Transverse colon (tissue), 4 donors: ENCODE data around the gene SLC16A13. TPM values are rescaled to one million over a fixed set of nuclear protein-coding genes. Genes with fewer than 3 reads are reported as not detected.

ENCODE experiments used
- DNase-seq: peaks from one replicate; pipeline ENCODE4 v3.0.0-alpha.2; 2019
- H3K27ac ChIP-seq, 4 donors: fragments of 200-600 bp; sonication (generic); 2 replicates each; pipeline ENCODE4 v1.5.1; 2016 to 2018; ENCODE audit warnings: inconsistent platforms in 4 of 4
- H3K27me3 ChIP-seq: fragments of 200-600 bp; sonication (generic); 2 replicates; pipeline ENCODE4 v1.5.1; 2017; ENCODE audit warnings: inconsistent platforms
- H3K36me3 ChIP-seq, 4 donors: fragments of 200-600 bp; sonication (generic); 2 replicates each; pipeline ENCODE4 v1.5.1; 2017 to 2019; ENCODE audit warnings: inconsistent platforms in 4 of 4
- H3K4me1 ChIP-seq, 4 donors: fragments of 200-600 bp; sonication (generic); 2 replicates each; pipeline ENCODE4 v1.5.1; 2017 to 2020; ENCODE audit warnings: inconsistent platforms in 4 of 4
- H3K4me3 ChIP-seq, 4 donors: fragments of 200-600 bp; sonication (generic); 1 replicate in 1 of 4; 2 replicates in 3 of 4; pipeline versions ENCODE4 v1.5.1 to v1.6.1; 2017 to 2019; ENCODE audit warnings: inconsistent platforms in 4 of 4
- H3K9me3 ChIP-seq, 2 donors: fragments of 200-600 bp; sonication (generic); 2 replicates each; pipeline ENCODE4 v1.5.1; 2017 to 2019; ENCODE audit warnings: inconsistent platforms in 2 of 2
- EP300 ChIP-seq: sonication (generic); formaldehyde crosslinking; IDR thresholded peaks from one replicate; pipeline ENCODE4 v1.6.1; 2017; ENCODE audit warnings: antibody characterized with exemption, low read depth
- POLR2A ChIP-seq: fragments of 450-650 bp; IDR thresholded peaks from one replicate; pipeline ENCODE4 v1.6.1; 2016; ENCODE audit warnings: antibody characterized with exemption, mild to moderate bottlenecking, moderate library complexity
- POLR2AphosphoS5 ChIP-seq, 3 donors: sonication (generic); formaldehyde crosslinking; IDR thresholded peaks; one replicate each; pipeline ENCODE4 v1.6.1; 2016; ENCODE audit warnings: antibody characterized with exemption in 3 of 3
- WGBS, 2 donors: methylation state at CpG; one replicate each; pipeline ENCODE4 v1.1.5; 2018; ENCODE audit warnings: low coverage in 1 of 2; 5-methylcytosine and 5-hydroxymethylcytosine counted together
- in situ Hi-C, 4 donors: fragments of 200-750 bp; cut with MboI; loops; one replicate each; pipeline versions ENCODE4 v1.15.0 to v1.15.1; 2017; ENCODE audit warnings: low sequenced_read_pairs in 3 of 4, low pct_ligation_motif_present in 1 of 4, low pct_unique_long_range_greater_than_20kb in 1 of 4
- intact Hi-C: fragments of 100-400 bp; cut with DNase I; formaldehyde crosslinking; loops from one replicate; pipeline ENCODE4 v1.15.1; 2023; ENCODE audit warnings: low total_unique reads
- total RNA-seq, 4 donors: library from RNA; depleted of rRNA; stranded (reverse); fragments of >200 nt; gene quantifications; one replicate each; pipeline ENCODE4 v1.1.0, GENCODE V29; 2016
- TF ChIP-seq, protein P1 (sequence below), 5 experiments: fragments of 200-600 bp in 3 of 5; fragments of 450-650 bp in 2 of 5; sonication (generic) in 3 of 5; IDR thresholded peaks; 1 replicate in 2 of 5; 2 replicates in 3 of 5; pipeline ENCODE4 v1.5.1; 2016 to 2017; ENCODE audit warnings: antibody characterized with exemption in 5 of 5, inconsistent platforms in 3 of 5, mild to moderate bottlenecking in 2 of 5, moderate library complexity in 1 of 5

SLC16A13 gene
- total RNA-seq, 4 donors from 2014 or later, result 2.4 to 8.6 (median 3.5) TPM; not detected in 1

DNA sequence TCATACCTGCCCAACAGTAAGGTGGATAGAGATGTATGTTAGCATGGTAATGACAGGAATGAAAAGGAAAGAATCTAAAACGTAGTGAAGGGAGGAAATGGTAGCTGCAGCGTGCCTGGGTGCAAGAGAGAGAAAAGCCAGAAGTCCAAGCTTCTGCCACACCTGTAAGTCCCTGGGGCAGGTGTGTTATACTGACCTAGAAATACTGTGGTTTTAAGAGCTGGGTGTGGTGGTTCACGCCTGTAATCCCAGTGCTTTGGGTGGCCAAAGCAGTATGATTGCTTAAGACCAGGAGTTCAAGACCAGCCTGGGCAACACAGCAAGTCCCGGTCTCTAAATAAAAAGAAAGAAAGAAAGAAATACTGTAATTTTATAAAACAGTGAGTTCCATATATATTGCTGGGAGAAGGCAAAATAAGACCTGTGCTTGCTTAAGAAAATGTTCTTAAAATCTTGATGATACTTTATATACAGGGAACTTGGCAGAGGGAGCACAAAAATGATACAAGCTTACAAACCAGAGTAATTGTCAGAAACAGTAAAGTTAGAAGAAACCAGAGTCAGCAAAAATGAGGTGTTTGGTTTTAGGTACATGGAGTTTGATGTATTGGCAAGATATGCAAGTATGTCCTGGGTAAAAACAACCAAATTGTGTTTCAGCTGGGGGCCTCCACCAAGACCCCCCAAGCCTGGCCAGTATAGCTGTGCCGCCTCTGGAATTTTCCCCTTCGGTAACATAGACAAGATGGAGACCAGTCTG lies 33.3 kb upstream of the SLC16A13 start:
- H3K9me3 ChIP-seq, result no peaks in the 10 kb centered on the region
- H3K36me3 ChIP-seq, result peaks cover 0 to 31% (median 9%) of the 10 kb centered on the region in 4 donors
- no peak for TF ChIP-seq EP300
- TF ChIP-seq, protein P1, sequence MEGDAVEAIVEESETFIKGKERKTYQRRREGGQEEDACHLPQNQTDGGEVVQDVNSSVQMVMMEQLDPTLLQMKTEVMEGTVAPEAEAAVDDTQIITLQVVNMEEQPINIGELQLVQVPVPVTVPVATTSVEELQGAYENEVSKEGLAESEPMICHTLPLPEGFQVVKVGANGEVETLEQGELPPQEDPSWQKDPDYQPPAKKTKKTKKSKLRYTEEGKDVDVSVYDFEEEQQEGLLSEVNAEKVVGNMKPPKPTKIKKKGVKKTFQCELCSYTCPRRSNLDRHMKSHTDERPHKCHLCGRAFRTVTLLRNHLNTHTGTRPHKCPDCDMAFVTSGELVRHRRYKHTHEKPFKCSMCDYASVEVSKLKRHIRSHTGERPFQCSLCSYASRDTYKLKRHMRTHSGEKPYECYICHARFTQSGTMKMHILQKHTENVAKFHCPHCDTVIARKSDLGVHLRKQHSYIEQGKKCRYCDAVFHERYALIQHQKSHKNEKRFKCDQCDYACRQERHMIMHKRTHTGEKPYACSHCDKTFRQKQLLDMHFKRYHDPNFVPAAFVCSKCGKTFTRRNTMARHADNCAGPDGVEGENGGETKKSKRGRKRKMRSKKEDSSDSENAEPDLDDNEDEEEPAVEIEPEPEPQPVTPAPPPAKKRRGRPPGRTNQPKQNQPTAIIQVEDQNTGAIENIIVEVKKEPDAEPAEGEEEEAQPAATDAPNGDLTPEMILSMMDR (IDR thresholded peaks at IDR 0.05), result no peak
- TF ChIP-seq POLR2A, result no peak
- TF ChIP-seq POLR2AphosphoS5 (IDR thresholded peaks at IDR 0.05), result no peak
- H3K27me3 ChIP-seq, result no peaks in the 10 kb centered on the region
- 78 to 83% methylated on average over 4 to 6 of the region's 6 CpGs for WGBS, 2 donors
- intact Hi-C loops, result loop anchor here (10.0 kb wide), 1 partner anchor 158 kb away; no protein-coding TSS in a partner anchor
- H3K27ac ChIP-seq, result no peak overlapping the region
- in situ Hi-C loops, result loop anchor here in 3 of 4 donors (5.0 to 25.0 kb wide), 4 partner anchors 90 to 365 kb away; partner anchors contain the start of genes C17orf100 (in 1 of the 3), KIAA0753 (in 1 of the 3), MED31 (in 1 of the 3) and TXNDC17 (in 1 of the 3)
- no peaks in the 10 kb centered on the region for H3K4me1 ChIP-seq
- no peak overlapping the region for H3K4me3 ChIP-seq
- DNase-seq, result no peak

DNA sequence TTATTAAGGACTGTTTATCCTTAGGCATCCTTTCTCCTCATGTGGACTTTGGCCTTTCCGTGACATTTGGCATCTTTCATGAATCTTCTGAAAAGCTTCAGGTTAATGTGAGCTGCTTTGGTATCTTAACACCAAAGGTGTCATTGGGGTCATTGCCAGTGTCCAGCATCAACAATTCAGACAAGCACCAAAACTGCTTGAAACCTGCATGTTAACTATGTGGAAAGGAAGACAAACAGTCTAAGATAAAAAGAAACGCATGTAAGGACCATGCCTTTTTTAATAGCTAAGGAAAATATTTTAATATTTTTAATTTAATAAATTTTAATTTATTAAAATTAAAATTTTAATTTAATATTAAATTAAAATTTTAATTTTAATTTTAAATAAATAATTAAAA lies 32.1 kb upstream of the SLC16A13 start:
- Histone ChIP-seq H3K27ac (no peak overlapping the region), H3K27me3 (no peaks in the 10 kb centered on the region), H3K36me3 (peaks cover 0 to 31% (median 9%) of the 10 kb centered on the region in 4 donors), H3K4me1 (peaks cover 0 to 1% (median 0%) of the 10 kb centered on the region in 4 donors), H3K4me3 (no peak overlapping the region), H3K9me3 (no peaks in the 10 kb centered on the region)
- TF ChIP-seq POLR2A, result no peak
- no peak for TF ChIP-seq EP300
- TF ChIP-seq, protein P1 (IDR thresholded peaks at IDR 0.05), result no peak
- no peak for TF ChIP-seq POLR2AphosphoS5 (IDR thresholded peaks at IDR 0.05)
- WGBS, 2 donors, result 92 to 95% methylated on average over 2 of the region's 2 CpGs
- DNase-seq, result no peak
- in situ Hi-C loops (loop anchor here in 3 of 4 donors (5.0 to 25.0 kb wide), 4 partner anchors 91 to 366 kb away; partner anchors contain the start of genes C17orf100 (in 1 of the 3), KIAA0753 (in 1 of the 3), MED31 (in 1 of the 3) and TXNDC17 (in 1 of the 3)), intact Hi-C loops (loop anchor here (10.0 kb wide), 1 partner anchor 159 kb away; no protein-coding TSS in a partner anchor)

DNA sequence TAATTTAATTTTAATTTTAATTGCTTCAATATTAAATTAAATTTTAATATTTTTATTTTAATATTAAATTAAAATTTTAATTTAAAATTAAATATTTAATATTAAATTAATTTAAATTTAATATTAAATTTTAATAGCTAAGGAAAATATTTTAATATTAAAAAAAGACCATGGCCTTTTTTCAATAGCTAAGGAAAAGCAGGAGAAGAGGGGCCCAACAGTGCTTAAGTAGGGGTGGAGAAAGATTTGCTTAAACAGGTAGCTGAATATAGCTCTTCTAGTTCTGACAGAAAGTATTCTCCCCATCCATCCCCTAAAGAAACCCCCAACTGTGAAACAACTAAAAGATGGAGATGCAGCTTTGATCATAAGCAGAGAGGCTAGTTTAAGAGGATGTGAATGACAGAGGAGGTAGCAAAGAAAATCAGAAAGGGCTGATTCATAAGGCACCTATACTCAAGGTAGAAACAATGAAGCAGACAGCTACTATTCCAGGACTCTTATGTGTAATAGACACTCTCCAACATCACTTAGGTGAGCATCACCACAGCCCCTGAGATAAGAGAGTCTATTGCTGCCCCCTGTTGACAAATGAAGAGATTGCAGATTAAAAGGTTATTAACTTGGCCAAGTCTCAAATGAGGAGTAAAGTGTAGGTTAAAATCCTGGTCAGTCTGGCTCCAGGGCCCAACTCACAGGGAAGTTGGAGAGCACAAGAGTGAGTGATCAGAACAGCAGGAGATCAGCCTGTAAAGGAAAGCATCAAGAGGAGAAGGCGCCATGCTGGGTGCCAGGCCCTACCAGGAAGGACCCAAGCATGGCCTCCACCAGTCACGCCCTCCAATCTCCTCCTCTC lies 31.2 kb upstream of the SLC16A13 start:
- in situ Hi-C loops, result loop anchor here in 3 of 4 donors (5.0 to 25.0 kb wide), 4 partner anchors 92 to 367 kb away; partner anchors contain the start of genes C17orf100 (in 1 of the 3), KIAA0753 (in 1 of the 3), MED31 (in 1 of the 3) and TXNDC17 (in 1 of the 3)
- H3K9me3 ChIP-seq, result no peaks in the 10 kb centered on the region
- H3K27ac ChIP-seq, result no peak overlapping the region
- intact Hi-C loops, result loop anchor here (10.0 kb wide), 1 partner anchor 160 kb away; no protein-coding TSS in a partner anchor
- peaks cover 0 to 23% (median 9%) of the 10 kb centered on the region in 4 donors for H3K36me3 ChIP-seq
- 100% methylated on average over 1 to 2 of the region's 2 CpGs for WGBS, 2 donors
- H3K27me3 ChIP-seq, result no peaks in the 10 kb centered on the region
- no peak overlapping the region for H3K4me3 ChIP-seq
- peaks cover 0 to 3% (median under 1%) of the 10 kb centered on the region in 4 donors for H3K4me1 ChIP-seq
- TF ChIP-seq EP300, result no peak
- TF ChIP-seq, protein P1 (IDR thresholded peaks at IDR 0.05), result peak; percentile 65 to 79 (median 73)
- DNase-seq, result no peak
